GM20000 (cell line): ENCODE measurements around the gene COMMD10.

Experiments used
- DNase-seq: peaks from one replicate; pipeline ENCODE4 v3.0.0; 2012; ENCODE audit warnings: low spot score
- TF ChIP-seq, protein P1 (sequence below): IDR thresholded peaks from 2 replicates; pipeline ENCODE4 v1.5.1; 2012; ENCODE audit warnings: mild to moderate bottlenecking, control low read depth; ENCODE audit errors: extremely low read depth, missing control alignments

COMMD10 gene

DNA sequence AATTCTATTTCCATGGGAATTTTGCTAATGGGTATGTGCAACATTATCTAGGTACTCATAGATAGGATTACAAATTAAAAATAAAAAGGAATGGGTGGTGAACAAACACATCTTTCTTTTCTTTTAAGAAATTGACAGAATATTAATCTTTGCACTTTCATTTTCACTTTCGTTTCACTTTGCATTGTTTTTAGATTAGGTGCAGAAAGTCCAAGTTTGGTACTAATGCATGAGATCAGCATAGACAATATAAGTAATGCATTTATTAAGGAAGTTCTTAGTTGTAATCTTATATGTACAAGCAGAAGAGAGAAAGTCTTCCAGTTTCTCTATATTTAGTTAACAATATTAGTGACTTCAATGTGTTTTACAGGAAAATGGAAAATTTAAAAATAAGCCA is 196.5 kb downstream of the COMMD10 start:
- DNase-seq, result no peak
- TF ChIP-seq, protein P1, sequence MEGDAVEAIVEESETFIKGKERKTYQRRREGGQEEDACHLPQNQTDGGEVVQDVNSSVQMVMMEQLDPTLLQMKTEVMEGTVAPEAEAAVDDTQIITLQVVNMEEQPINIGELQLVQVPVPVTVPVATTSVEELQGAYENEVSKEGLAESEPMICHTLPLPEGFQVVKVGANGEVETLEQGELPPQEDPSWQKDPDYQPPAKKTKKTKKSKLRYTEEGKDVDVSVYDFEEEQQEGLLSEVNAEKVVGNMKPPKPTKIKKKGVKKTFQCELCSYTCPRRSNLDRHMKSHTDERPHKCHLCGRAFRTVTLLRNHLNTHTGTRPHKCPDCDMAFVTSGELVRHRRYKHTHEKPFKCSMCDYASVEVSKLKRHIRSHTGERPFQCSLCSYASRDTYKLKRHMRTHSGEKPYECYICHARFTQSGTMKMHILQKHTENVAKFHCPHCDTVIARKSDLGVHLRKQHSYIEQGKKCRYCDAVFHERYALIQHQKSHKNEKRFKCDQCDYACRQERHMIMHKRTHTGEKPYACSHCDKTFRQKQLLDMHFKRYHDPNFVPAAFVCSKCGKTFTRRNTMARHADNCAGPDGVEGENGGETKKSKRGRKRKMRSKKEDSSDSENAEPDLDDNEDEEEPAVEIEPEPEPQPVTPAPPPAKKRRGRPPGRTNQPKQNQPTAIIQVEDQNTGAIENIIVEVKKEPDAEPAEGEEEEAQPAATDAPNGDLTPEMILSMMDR, result no peak

DNA sequence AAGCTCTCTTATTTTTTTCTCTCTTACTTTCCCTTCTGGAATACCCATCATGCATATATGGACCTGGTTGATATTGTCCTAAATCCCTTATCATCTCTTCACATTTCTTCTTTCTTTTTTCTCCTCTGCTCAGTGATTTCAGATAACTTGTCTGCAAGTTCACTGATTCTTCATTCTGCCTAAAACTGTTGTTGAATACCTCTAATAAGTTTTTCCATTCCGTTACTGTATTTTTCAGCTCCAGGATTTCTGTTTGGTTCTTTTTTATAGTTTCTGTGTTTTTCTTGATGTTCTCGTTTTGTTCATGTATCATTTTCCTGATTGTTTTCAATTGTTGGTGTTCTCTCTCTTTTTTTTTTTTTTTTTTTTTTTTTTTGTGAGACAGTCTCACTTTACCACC is 203.7 kb downstream of the COMMD10 start:
- no peak for DNase-seq
- TF ChIP-seq, protein P1, result no peak

DNA sequence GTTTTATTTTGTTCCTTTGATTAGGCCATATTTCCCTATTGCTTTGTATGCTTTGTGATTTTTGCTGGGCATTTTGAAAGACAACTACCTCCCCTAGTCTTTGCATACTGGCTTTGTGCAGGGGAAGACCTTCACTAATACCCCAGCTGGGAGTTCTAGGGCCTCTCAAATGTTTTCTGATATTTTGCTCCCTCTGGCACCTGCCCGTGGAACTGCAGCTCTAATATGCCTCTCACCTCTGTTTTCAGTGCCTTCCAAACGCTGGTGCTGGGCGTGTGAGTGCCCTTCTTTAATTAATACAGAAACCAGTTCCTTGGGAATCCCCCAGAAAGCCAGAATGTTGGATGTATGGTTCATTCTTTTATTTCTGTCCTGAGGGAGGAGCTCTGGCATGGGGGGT is 204.5 kb downstream of the COMMD10 start:
- DNase-seq, result no peak
- TF ChIP-seq, protein P1, result no peak

DNA sequence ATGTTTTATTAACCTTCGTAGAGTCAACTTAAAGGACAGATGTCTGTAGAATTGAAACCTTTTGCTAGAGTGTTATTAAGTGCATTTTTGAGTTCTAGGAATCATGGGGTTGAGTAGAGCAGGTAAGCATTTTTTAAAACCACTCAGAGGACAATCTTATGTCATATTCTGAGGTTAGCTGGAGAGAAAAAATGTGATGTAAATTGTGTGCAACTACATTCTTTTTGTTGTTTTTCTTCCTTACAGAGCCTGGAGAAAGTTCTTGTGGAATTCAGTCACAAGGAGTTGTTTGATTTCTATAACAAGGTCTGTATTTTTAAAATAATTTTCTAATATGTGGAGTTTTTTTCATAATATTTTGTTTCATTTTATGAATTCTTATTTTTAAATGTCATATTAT is 206.4 kb downstream of the COMMD10 start:
- DNase-seq, result no peak
- TF ChIP-seq, protein P1, result no peak

DNA sequence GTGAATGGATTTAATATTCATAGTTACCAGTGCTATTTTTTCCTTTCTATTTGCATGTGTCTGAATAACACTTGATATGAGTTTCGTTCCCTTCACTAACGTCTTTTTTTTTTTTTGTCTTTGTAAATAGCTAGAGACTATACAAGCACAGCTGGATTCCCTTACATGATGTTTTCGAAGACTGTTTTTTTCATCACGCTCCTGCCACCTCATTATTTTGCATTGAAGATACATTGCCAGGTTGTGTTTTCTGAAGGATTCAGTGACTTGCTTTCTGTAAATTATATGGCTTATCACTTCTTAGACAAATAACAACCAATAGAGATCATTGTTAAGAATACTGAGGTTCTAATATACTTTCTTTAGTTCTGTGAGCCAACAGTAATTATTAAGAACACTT is 207.5 kb downstream of the COMMD10 start:
- no peak for DNase-seq
- TF ChIP-seq, protein P1, result no peak

DNA sequence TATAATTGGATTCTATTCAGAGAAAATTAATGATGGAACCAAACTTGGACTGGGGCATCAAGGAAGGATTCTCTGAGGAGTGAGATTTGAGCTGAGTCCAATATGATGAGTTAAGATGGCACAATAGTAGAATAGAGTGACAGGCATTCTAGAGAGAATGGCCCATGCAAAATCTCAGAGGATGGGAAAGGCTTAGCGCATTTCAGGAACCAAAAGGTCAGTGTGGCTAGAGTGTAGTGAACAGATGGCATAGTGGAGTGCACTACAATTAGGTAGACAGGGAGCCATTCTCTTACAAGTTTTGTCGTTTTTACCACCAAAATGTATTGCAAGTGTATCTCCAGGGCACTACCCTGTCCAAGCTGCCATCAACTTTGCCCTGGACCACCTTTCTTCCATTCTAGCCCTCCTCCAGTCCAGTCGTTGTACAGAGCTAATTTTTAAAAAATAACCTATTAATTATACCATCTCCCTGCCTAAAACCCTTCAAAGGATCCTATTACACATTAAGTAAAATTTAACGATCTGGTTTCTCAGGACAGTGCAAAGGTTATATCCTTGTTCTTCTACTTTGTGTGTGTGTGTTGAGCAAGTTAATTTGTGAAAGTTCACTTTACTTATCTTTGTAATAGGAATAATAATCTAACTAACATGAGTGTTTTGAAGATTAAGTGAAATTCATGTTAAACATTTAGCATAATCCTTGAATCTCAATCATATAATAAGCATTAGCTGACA is 211.7 kb downstream of the COMMD10 start:
- no peak for DNase-seq
- TF ChIP-seq, protein P1, result no peak

DNA sequence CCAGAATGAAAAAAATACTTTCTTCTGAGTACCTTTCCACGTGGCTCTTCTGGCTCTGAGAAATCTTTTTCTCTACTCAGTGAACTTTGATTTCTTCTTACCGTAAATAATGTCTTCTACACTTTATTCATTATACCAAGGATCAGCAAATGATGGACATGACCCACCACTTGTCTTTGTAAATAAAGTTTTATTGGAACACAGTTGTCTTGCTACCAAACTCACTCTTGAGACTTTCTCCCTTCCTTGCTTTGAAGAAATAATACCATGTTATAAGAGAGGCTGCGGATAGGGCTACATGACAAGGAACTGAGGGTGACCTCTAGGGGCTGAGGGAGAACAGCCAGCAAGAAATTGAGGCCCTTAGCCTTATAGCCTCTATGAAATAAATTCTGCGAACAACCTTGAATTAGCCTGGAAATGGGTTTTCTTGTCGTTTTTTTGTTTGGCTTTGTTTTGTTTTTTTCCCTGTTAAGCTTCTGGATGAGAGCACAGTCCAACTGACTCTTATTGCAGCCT is 212.5 kb downstream of the COMMD10 start:
- TF ChIP-seq, protein P1, result no peak
- DNase-seq, result no peak
